OCI-LY7 (cell line): Measurements from ENCODE around the gene KLHDC8A. TPM values are rescaled to one million over a fixed set of nuclear protein-coding genes. Genes with fewer than 3 reads are reported as not detected.

ENCODE experiments used
- BruUV-seq: library from RNA; stranded (reverse); fragments of 400-500 nt; replicated peaks from 2 replicates; lab custom pipeline; 2021; lab: Mats Ljungman, UMichigan
- CTCF ChIA-PET: fragments of 300-600 bp; sonication (Branson Sonifier 250); formaldehyde crosslinking; loops from one replicate; lab custom pipeline; 2022; ENCODE audit warnings: antibody characterized with exemption; ENCODE audit not compliant: unreplicated experiment; lab: Charles Lee
- POLR2A ChIA-PET: fragments of 300-600 bp; sonication (Branson Sonifier 250); formaldehyde crosslinking; loops from one replicate; lab custom pipeline; 2022; ENCODE audit warnings: antibody characterized with exemption; lab: Charles Lee
- DNase-seq: peaks from one replicate; pipeline ENCODE4 v3.0.0-alpha.2; 2015; ENCODE audit warnings: low spot score
- H2AFZ ChIP-seq: fragments of 200-600 bp; sonication (generic), shearing (Covaris generic); 2 replicates; pipeline ENCODE4 v1.6.1; 2014; ENCODE audit warnings: mild to moderate bottlenecking, antibody characterized with exemption, low read length, moderate library complexity
- H3K27ac ChIP-seq: fragments of 200-600 bp; sonication (generic); 2 replicates; pipeline ENCODE4 v1.5.1; 2014; ENCODE audit warnings: mixed run types, low read depth, mild to moderate bottlenecking, moderate library complexity, low read length, inconsistent platforms; ENCODE audit not compliant: poor library complexity, severe bottlenecking
- H3K36me3 ChIP-seq: fragments of 200-600 bp; sonication (generic); 2 replicates; pipeline ENCODE4 v1.6.1; 2014; ENCODE audit warnings: mild to moderate bottlenecking, antibody characterized with exemption, low read length, moderate library complexity, mixed read lengths; ENCODE audit not compliant: insufficient read depth
- H3K4me1 ChIP-seq: fragments of 200-600 bp; sonication (generic); 2 replicates; pipeline ENCODE4 v1.5.1; 2014; ENCODE audit warnings: mild to moderate bottlenecking, low read length; ENCODE audit not compliant: insufficient read depth, poor library complexity, severe bottlenecking
- H3K4me2 ChIP-seq: fragments of 200-600 bp; sonication (generic); 2 replicates; pipeline ENCODE4 v1.6.1; 2014; ENCODE audit warnings: mild to moderate bottlenecking, low read length
- H3K4me3 ChIP-seq: fragments of 200-600 bp; sonication (generic); 2 replicates; pipeline ENCODE4 v1.5.1; 2014; ENCODE audit warnings: mild to moderate bottlenecking, low read depth, low read length; ENCODE audit not compliant: poor library complexity, severe bottlenecking
- H3K79me2 ChIP-seq: fragments of 200-600 bp; sonication (generic); 2 replicates; pipeline ENCODE4 v1.6.1; 2016; ENCODE audit warnings: low read depth, mild to moderate bottlenecking, low read length, moderate library complexity, mixed read lengths; ENCODE audit not compliant: insufficient read depth
- H3K9me2 ChIP-seq: fragments of 200-600 bp; sonication (generic); 2 replicates; pipeline ENCODE4 v1.6.1; 2016; ENCODE audit warnings: mild to moderate bottlenecking, low read length, mixed read lengths; ENCODE audit not compliant: insufficient read depth
- H3K9me3 ChIP-seq: fragments of 200-600 bp; sonication (generic); 2 replicates; pipeline ENCODE4 v1.6.1; 2014; ENCODE audit warnings: mild to moderate bottlenecking, mixed run types, low read length, mixed read lengths
- H4K20me1 ChIP-seq: fragments of 200-600 bp; sonication (generic); 2 replicates; pipeline ENCODE4 v1.6.1; 2014; ENCODE audit warnings: mild to moderate bottlenecking, antibody characterized with exemption, low read length, moderate library complexity, mixed read lengths; ENCODE audit not compliant: insufficient read depth
- EZH2phosphoT487 ChIP-seq: fragments of 200-600 bp; sonication (generic); IDR thresholded peaks from 2 replicates; pipeline ENCODE4 v1.6.1; 2018; ENCODE audit warnings: low read depth, borderline replicate concordance, mild to moderate bottlenecking, mixed run types, antibody characterized with exemption, low read length, moderate library complexity, mixed read lengths
- intact Hi-C: fragments of 100-400 bp; cut with micrococcal nuclease; formaldehyde crosslinking; loops from one replicate; pipeline ENCODE4 v1.10.0; 2022; ENCODE audit not compliant: unreplicated experiment
- total RNA-seq, 2 experiments: library from RNA; depleted of rRNA in 1 of 2; stranded (reverse); fragments of >200 nt in 1 of 2; shearing (Covaris generic) in 1 of 2; gene quantifications; 2 replicates each; pipeline ENCODE4 v1.2.3, GENCODE V29; 2014 to 2022
- TF ChIP-seq, protein P1 (sequence below): fragments of 200-600 bp; sonication (generic); conservative IDR thresholded peaks from 2 replicates; pipeline ENCODE4 v1.5.1; 2014; ENCODE audit warnings: mild to moderate bottlenecking, antibody characterized with exemption, low read length, moderate library complexity, mixed read lengths

The KLHDC8A gene
- total RNA-seq, 2 experiments from 2014 or later, result not detected

DNA sequence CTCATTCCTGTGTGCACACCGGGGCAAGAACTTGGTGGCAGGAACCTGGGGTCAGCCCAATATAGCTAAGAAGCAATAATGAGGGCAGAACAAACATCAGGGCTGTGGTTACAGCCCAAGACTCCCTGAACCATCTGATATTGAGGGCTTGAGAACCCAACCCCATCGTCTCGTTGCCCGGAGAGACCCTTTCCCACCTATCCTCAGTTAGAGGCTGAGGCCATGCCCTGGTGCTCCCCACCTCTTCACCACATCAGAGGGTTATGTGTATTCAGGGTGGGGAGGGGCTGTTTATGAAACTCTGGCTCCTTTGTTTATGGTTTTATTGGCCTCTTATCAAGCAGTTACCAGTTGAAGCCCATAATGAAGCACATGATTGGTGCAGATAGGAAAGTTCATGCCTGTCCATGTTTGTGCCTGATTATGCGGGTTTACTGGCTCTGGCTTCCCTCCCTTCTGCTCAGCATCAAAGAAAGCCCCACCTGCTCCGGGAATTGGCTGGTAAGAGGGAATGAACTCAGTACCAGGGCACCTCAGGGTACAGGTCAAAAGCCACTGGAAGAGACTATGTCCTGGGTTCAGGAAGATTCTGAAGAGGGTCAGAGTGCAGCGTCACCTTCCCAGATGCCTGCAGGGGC lies 49.7 kb downstream of the KLHDC8A start:
- CTCF ChIA-PET, result no interaction called here
- Histone ChIP-seq H3K4me3 (no peak overlapping the region), H3K9me2 (no peaks in the 10 kb centered on the region), H3K9me3 (no peaks in the 10 kb centered on the region), H2AFZ (no peak overlapping the region), H3K4me1 (peaks cover 21% of the 10 kb centered on the region), H3K4me2 (no peak overlapping the region), H3K27ac (no peak overlapping the region), H3K79me2 (peaks cover 2% of the 10 kb centered on the region; the same call in 1 of the 2 replicates), H3K36me3 (peaks cover 91% of the 10 kb centered on the region), H4K20me1 (no peaks in the 10 kb centered on the region)
- TF ChIP-seq EZH2phosphoT487, result no peak
- TF ChIP-seq, protein P1, sequence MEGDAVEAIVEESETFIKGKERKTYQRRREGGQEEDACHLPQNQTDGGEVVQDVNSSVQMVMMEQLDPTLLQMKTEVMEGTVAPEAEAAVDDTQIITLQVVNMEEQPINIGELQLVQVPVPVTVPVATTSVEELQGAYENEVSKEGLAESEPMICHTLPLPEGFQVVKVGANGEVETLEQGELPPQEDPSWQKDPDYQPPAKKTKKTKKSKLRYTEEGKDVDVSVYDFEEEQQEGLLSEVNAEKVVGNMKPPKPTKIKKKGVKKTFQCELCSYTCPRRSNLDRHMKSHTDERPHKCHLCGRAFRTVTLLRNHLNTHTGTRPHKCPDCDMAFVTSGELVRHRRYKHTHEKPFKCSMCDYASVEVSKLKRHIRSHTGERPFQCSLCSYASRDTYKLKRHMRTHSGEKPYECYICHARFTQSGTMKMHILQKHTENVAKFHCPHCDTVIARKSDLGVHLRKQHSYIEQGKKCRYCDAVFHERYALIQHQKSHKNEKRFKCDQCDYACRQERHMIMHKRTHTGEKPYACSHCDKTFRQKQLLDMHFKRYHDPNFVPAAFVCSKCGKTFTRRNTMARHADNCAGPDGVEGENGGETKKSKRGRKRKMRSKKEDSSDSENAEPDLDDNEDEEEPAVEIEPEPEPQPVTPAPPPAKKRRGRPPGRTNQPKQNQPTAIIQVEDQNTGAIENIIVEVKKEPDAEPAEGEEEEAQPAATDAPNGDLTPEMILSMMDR, result no peak
- no peak for DNase-seq
- POLR2A ChIA-PET, result interaction anchor here (1.3 kb wide), 1 partner anchor 20 kb away, joined by 3 read pairs; no protein-coding TSS in a partner anchor
- intact Hi-C loops, result no loop called here
- no TSS peak for BruUV-seq

DNA sequence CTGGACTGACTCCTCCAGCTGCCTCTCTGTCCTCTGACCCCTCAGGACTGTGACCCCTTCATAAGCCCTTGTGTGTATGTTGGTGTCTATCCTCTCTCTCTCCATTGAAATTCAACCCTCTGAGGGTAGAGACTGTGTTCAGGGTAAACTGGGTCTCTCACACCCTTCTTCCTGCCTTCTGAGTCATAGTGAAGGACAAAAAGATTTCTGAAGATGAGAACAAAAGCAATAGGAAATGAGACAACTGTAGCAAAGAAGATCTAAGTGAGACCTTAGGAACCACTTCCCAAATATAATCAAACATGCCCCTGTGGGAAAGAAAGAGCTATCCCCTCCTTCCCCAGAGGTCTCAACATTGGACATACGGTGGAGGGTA lies 52.0 kb downstream of the KLHDC8A start:
- intact Hi-C loops, result no loop called here
- no peaks in the 10 kb centered on the region for H4K20me1 ChIP-seq
- BruUV-seq, result no TSS peak
- peaks cover 70% of the 10 kb centered on the region for H3K36me3 ChIP-seq
- no peak overlapping the region for H3K4me2 ChIP-seq
- TF ChIP-seq EZH2phosphoT487, result no peak
- TF ChIP-seq, protein P1, result no peak
- H3K9me3 ChIP-seq, result no peaks in the 10 kb centered on the region
- no peak for DNase-seq
- H3K27ac ChIP-seq, result peak overlapping the region; percentile 4
- H3K79me2 ChIP-seq, result no peaks in the 10 kb centered on the region
- CTCF ChIA-PET, result no interaction called here
- H3K4me3 ChIP-seq, result no peak overlapping the region
- peaks cover 29% of the 10 kb centered on the region for H3K4me1 ChIP-seq
- POLR2A ChIA-PET, result no interaction called here
- no peaks in the 10 kb centered on the region for H3K9me2 ChIP-seq
- no peak overlapping the region for H2AFZ ChIP-seq

DNA sequence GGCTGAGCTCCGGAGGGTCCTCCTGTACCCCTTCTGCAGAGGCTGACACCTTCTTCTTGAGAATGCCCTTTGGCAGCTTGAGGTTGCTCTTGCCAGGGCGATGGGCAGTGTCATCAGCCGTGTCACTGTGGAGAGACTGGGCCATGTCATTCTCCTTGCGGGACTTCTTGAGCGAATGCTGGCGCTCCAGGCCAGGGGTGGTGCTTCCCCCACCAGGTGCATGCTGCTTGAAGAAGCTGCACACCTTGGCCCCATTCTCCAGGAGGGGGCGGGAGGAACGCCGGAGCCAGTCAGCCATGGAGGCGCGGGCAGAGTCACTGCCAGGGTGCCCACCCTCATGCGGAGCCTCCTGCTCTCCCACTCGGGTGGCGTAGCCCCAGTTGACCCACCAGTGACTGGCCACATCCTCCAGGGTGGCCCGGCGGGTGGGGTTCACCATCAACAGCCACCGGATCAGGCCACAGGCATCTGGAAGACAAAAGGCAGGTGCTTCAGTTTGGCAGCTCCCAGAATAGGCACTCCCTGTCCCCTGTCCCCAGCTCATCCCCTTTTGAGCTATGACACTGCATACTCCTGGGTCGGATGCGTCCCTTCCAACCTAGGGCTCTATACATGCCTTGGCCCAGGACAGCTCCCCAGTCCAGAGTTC lies 52.6 kb downstream of the KLHDC8A start:
- intact Hi-C loops, result no loop called here
- ChIA-PET CTCF (no interaction called here), POLR2A (no interaction called here)
- H2AFZ ChIP-seq, result no peak overlapping the region
- H4K20me1 ChIP-seq, result no peaks in the 10 kb centered on the region
- TF ChIP-seq EZH2phosphoT487, result no peak
- TF ChIP-seq, protein P1, result no peak
- no peaks in the 10 kb centered on the region for H3K9me3 ChIP-seq
- H3K79me2 ChIP-seq, result no peaks in the 10 kb centered on the region
- BruUV-seq, result no TSS peak
- H3K27ac ChIP-seq, result no peak overlapping the region
- H3K9me2 ChIP-seq, result no peaks in the 10 kb centered on the region
- H3K4me1 ChIP-seq, result peaks cover 31% of the 10 kb centered on the region
- H3K4me3 ChIP-seq, result no peak overlapping the region
- no peak for DNase-seq
- H3K36me3 ChIP-seq, result peaks cover 66% of the 10 kb centered on the region
- no peak overlapping the region for H3K4me2 ChIP-seq
